Measurements from ENCODE around the gene AGBL1.
"Not testable (repeated sequence)": the region's sequence is repeated elsewhere in the genome, so short reads cannot be mapped to it uniquely, and the experiment has no call there.

Gene AGBL1

DNA sequence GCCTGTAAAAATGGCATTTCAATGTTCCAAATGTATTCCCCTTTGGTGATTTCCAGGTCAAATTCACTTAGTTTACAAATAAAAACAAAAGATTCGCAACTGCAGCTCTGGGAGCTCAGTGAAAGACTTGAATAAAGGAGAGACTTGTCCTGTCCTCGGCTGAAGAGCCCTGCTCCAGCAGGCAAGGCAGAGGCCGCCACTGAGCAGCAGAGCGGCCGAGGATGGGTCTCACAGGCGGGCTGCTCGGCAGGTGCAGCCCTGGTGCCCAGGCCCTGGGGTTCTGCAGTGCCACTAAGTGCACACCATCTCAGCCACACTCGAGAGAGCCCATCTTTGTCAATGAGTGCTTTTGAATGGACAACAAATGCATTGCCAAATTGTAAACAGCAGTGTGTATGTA, 856.2 kb downstream of the AGBL1 start:
- no peak for DNase-seq (ENCODE audit: low spot score)

DNA sequence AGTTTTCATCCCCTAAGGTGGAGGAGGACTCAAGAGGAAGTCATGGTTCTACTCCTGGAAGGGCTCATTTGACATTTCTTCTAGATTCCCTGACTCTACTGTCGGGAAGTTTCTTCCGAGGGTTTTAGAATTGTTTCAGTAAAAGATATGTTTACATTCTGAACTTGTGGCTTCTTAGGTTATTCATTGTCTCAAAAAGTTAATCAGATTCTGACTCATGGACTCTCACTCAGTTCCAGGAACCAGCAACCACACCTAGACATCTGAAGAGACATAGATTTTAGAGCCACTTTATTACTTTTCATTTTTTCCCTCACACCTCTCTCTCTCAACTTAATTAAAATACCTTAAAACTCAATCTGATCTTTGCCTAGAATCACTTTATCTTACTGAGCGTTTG, 862.6 kb downstream of the AGBL1 start:
- no peak for DNase-seq (ENCODE audit: low spot score)

DNA sequence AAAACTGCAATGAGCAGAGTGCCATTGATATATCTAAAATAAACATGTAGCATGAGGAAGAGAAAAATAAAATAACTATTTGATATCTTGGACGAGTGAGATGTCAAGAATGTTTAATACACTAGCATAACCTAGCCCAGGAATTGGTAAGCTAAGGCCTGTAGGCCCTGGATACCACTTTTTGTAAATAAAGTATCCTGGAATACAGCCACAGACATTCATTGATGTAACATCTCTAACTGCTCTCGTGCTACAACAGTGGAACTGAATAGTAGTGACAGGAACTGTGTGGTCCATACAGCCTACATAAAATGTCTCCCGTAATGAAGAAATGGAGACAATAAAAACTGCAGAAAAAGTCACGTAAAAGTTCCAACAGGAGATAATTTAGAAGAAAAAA, 869.0 kb downstream of the AGBL1 start:
- no peak for DNase-seq (ENCODE audit: low spot score)

DNA sequence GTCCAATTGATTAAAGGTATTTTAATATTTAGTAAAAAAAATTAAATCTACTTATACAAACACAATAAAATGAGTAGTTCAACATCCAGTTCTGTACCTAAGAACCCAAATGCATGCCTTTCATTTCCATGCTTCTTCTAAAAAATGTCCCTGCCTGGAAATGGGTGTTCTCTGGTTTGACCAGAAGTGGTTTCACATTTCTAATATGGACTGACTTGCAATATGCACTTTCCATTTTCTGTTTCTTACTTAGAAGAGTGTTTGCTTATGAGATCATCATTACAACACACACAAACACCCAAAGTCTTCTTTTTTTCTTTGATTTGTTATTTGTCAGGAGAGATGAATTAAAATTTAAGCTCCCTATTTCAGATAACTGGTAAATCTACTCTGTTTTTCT, 879.6 kb downstream of the AGBL1 start:
- no peak for DNase-seq (ENCODE audit: low spot score)

DNA sequence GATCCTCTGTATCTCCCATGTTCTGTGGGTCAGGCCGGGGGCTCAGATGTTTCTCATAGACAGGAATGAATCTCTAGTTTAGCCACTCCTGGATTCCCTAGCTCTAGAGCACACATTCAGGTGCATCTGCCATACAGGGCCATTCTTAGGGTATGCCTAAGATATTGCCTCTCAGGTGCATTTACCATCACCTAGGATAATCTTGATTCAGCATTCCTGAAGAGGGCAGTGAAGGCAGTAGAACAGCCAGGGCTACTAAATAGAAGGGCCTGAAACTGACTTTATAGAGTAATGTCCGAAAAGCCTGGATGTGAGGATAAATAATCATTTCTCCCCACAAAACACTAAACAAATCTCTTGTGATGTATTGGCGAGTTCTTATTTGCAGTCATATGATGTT, 882.0 kb downstream of the AGBL1 start:
- DNase-seq (ENCODE audit: low spot score), result no peak

DNA sequence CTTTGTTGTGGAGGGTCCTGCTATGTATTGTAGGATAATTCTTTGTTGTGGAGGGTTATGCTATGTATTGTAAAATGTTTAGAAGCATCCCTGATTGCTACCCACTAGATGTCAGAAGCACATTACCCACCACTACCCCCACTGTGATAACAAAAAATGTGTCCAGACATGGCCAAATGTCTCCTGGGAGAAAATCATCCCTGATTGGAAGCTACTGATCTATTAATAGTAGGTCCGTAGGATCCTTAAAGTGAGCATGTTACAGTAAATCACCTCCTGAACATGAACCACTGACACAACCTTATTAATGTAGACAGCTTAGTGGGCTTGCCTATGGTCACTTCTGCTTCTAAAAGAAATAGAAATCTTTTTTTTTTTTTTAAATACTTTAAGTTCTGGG, 884.6 kb downstream of the AGBL1 start:
- no peak for DNase-seq (ENCODE audit: low spot score)

DNA sequence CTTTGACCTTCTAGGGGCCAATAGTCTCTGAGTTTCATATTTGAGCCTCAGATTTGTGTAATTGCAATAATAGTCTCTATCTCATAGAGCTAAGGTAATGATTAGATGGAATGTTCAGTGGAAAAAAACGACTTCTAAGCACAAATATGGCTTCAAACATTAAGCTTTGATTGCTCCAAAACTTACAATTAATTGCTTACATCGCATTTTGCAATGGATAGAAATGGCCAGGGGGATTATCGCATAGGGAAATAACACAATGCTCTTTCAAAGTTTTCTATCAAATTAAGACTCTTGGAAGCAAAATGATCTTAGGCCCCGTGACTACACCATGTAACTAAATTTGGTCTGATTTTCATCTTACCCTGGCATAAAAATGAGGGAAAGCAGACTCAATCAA, 888.6 kb downstream of the AGBL1 start:
- DNase-seq (ENCODE audit: low spot score), result no peak

DNA sequence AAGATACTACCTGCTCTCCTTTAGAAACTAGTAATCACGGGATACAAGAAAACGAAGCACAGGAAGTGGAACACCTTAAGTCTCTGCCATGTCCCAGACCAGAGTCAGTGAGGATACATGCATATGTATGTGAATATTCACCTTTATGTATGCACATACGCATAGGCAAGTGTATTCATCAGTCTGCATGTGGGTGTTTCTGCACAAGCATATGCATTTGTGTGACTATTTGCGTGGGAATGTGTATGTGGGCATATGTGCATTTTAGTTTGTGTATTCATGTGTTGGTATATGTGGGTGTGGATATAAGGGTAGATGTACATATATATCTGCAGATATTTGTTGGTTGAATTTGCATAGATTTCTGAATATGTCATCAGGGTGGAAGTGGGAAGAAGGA, 889.7 kb downstream of the AGBL1 start:
- no peak for DNase-seq (ENCODE audit: low spot score)

DNA sequence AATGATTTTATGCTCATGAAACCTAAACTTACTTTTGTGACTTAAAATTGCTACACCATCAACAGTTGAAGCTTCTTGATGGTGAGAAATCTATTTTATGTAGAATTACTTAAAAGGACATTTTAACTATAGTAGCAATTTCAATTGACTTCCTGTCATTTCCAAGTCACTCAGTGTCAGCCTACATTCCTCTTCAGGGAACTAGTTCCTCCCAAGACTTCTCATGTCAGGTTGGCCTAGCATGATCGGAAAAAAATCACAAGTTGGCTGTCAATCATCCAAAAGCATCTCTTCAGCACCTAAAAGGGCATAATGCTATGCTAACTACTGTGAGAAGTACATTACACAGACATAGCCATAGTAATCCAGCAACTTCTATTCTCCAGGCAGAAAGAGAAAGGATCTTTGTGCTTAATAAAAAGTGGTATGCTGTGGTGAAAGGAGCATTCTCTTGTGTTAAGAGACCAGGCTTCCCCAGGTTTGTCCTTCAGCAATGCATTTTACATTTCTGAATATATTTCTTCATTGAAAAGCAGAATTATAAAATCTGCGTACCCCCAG, 893.7 kb downstream of the AGBL1 start:
- DNase-seq (ENCODE audit: low spot score), result no peak

DNA sequence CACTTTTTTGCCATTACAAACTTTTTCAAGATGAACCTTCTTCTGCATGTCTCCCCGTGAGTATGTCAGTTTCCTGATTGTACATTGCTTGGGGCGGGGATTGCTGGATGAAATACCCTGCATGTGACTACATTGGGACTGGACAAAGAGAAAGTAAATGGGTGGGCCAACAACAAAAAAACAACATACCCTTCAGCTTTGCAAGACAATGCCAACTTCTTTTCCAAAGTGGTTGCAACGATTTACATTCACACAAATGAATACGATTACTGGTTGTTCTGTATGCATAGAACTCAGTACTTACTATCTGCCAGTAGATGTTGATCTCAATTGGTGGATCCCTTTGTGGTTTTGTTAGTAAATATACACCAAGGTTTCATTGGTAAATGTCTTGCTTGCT, 908.4 kb downstream of the AGBL1 start:
- DNase-seq (ENCODE audit: low spot score), result no peak

DNA sequence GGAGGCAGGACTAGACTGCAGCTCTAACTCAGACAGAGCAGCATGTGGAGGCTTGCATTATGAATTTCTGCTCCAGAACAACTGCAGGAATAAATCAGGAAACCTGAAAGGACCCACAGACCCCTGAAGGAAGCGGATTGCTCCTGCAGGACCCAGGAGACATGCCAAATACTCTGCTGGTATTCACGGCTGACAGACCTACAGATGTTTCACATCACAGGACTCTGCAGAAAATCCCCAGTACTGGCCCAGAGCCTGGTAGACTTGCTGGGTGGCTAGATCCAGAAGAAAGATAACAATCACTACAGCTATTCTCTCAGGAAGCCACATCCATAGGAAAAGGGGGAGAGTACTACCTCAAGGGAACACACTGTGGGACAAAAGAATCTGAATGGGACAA, 942.1 kb downstream of the AGBL1 start:
- no peak for DNase-seq (ENCODE audit: low spot score)

DNA sequence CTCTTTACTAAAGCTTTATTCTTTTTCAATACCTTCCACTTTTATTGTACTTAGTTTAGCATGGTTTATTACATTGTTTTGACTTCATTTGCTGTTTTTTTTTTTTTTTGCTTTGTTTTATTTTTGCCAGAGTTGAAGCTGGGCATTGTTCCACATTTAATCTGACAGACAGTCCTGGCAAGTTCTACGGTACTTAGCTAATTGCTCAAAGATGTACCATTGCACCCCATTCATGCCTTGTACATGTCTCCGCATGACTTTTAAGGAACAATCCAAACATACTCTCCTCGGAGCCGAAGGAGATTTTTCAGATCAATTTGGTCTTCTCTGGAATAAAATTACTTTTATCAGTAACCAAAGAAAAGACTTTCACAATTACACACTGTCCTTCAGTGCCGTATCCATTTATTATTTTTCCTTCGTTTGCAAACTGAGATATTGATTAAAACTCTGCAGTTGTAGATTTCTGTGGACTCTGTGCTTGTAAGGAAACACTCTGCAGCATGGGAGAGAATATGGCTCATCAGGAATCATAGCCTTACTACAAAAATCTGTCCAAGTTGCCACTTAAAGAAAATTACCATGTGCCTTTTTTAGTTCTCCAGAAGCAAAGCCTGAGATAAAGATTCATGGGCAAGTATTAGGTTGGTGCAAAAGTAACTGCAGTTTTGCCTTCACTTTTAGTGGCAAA, 952.0 kb downstream of the AGBL1 start:
- no peak for DNase-seq (ENCODE audit: low spot score)

DNA sequence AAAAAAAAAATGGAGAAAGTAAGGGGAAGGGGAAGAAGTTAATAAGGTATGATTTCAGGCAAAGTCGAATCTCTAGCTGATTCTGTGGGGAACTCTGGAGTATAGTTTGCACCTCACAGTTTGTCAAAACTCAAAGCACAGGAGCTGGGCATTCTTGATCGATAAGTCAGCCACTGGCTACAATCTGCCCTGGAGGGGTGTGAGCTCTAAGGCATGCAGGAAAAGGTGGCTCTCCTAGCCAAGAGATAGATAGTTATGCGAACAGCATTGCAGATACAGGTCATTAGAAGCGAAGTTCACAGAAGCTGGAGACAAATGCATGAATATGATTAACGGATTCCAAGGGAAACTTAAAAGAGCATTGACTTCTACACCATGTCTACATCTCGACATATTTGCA, 952.6 kb downstream of the AGBL1 start:
- DNase-seq (ENCODE audit: low spot score), result no peak

DNA sequence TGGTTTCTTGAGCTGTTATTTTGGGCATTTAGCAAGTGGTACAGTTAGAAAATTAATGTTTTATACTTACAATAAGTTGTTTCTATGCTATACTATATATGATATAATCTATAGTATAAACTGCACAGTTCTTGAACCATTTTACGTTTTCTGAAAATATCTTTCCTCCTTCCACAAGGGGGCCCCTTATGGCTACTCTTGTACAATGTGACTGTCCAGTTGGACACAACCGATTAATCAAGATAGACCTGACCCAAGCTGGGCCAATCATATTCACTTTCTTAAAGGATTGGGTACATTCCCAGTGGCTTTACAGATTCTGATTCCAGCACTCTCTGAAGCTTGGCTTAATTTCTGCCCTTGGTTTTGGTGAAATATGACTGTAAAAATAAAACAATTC, 953.4 kb downstream of the AGBL1 start:
- no peak for DNase-seq (ENCODE audit: low spot score)

DNA sequence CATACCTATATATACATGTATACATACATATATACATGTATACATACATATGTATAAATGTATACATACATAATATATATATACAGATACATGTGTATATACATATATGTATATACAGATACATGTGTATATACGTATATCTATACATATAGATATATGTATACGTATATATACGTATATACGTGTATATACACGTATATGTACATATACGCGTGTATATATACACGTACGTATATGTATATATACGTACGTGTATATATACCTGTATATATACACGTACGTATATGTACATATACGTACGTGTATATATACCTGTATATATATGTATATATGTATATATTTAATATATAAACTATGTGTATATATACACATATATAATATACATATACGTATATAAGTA, 955.2 kb downstream of the AGBL1 start:
- no peak for DNase-seq (ENCODE audit: low spot score)

DNA sequence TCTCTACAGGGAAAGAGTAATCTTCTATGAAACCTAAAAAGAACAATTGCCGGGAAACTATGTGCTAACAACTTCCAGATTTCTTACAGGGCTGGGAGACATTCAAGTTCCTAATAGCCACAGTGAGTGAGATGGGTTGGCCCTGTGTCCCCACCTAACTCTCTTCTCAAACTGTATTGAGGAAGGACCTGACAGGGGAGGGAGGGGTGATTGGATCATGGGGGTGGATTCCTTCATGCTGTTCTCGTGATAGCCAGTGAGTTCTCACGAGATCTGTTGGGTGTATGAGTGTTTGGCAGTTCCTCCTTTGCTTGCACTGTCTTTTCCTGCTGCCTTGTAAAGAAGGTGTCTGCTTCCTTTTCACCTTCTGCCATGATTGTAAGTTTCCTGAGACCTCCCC, 958.7 kb downstream of the AGBL1 start:
- DNase-seq (ENCODE audit: low spot score), result no peak

DNA sequence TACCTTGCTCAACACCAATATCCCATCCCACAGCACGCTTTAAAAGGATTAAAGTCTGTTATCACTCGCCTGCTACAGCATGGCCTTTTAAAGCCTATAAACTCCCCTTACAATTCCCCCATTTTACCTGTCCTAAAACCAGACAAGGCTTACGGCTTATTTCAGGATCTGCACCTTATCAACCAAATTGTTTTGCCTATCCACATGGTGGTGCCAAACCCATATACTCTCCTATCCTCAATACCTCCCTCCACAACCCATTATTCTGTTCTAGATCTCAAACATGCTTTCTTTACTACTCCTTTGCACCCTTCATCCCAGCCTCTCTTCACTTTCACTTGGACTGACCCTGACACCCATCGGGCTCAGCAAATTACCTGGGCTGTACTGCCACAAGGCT, 962.9 kb downstream of the AGBL1 start:
- not testable (repeated sequence) for DNase-seq (ENCODE audit: low spot score)

DNA sequence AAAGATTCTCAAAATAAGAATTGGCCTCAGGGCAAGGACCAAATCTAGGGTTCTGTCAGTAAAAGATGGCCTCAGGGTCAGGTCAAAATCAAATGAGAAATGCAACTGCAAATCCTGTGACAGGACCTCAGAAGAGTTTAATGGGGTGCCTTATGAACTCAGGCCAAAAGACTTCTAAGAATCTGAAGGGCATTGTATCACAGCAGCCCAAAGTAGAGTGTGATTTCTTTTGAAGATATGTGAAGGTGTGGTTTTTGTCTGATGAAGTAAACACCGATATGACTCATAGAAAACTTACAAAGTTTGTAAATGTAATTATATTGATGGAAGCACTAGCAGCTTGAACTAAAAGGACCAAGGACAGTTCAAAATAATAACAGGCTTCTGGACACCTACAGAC, 966.1 kb downstream of the AGBL1 start:
- DNase-seq (ENCODE audit: low spot score), result no peak

DNA sequence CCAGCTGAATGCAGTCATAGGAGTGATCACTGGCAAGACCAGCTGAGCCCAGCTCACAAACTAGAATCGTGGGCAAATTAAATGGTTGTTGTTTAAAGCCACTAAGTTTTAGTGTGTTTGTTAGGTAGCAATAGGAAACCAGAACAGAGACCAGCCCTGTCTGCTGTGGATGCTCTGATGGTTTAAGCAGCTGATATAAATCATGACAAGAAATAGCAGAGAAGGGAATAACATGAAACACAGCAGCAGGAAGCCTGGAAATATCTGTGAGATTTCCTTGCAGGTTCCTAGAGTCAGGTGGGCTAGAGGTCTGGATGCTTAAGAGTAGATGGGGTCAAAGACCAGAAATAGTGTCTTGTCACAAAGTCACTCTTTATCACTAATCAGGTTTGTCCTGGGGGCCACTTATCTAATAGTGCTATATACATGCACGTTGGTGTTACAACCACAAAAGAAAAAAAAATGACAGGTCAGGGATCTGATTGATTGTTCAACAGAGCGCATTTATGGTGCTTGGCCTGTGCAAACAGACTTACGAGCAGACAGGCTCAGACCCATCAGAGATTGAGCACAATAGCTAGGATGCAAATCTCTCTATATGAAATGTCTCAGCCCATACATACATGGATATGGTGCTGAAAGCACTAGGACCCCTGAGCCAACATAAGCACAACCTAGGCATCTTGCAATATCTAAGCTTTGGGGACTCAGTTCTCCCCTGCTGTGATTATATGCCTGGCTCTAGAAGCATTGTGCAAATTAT, 967.7 kb downstream of the AGBL1 start:
- DNase-seq (ENCODE audit: low spot score), result no peak
